Astrocyte of the cerebellum (primary cell): Measurements from ENCODE around the gene SURF1.

Experiments
- DNase-seq: peaks from one replicate; pipeline ENCODE4 v3.0.0-alpha.2; 2011; ENCODE audit warnings: low read depth
- H3K4me3 ChIP-seq: 2 replicates; pipeline ENCODE4 v1.5.1; 2011; ENCODE audit warnings: mild to moderate bottlenecking, low read depth, low read length, moderate library complexity
- CTCF ChIP-seq: IDR thresholded peaks from 2 replicates; pipeline ENCODE4 v1.5.1; 2012; ENCODE audit warnings: low read length, low read depth, moderate library complexity, mild to moderate bottlenecking; ENCODE audit errors: missing control alignments
- in situ Hi-C: cut with HindIII; loops from 2 replicates; pipeline ENCODE4 v1.10.0; 2017; ENCODE audit warnings: low sequenced_read_pairs

Gene SURF1

GRCh38 chr9:133390713-133391112 lies 34.4 kb upstream of the SURF1 start:
- DNase-seq: no peak
- no peak for TF ChIP-seq CTCF
- in situ Hi-C loops: no loop called here
- no peak overlapping the region for H3K4me3 ChIP-seq

- in situ Hi-C loops: no loop called here
- DNase-seq: no peak
- TF ChIP-seq CTCF: no peak
- H3K4me3 ChIP-seq: no peak overlapping the region
Measured at GRCh38 chr9:133389562-133389961, 33.3 kb upstream of the SURF1 start.

- no peak for DNase-seq
- no peak for TF ChIP-seq CTCF
- H3K4me3 ChIP-seq: no peak overlapping the region
- in situ Hi-C loops: no loop called here
Measured at GRCh38 chr9:133389025-133389557, 32.8 kb upstream of the SURF1 start.

- in situ Hi-C loops: no loop called here
- TF ChIP-seq CTCF: no peak
- H3K4me3 ChIP-seq: no peak overlapping the region
- DNase-seq: no peak
Measured at GRCh38 chr9:133387680-133388079, 31.4 kb upstream of the SURF1 start.

- DNase-seq: no peak
- in situ Hi-C loops: no loop called here
- no peak for TF ChIP-seq CTCF
- no peak overlapping the region for H3K4me3 ChIP-seq
Measured at GRCh38 chr9:133386338-133386737, 30.1 kb upstream of the SURF1 start.

- TF ChIP-seq CTCF: no peak
- H3K4me3 ChIP-seq: no peak overlapping the region
- in situ Hi-C loops: no loop called here
- DNase-seq: no peak
Measured at GRCh38 chr9:133385452-133385851, 29.2 kb upstream of the SURF1 start.
